WI38 (cell line): ENCODE measurements around the gene ANTXR1.

Experiments
- H3K4me3 ChIP-seq: 2 replicates; pipeline ENCODE4 v1.5.1; 2011; ENCODE audit warnings: low read depth, mild to moderate bottlenecking, control low read depth, low read length
- TF ChIP-seq, protein P1 (sequence below): IDR thresholded peaks from 2 replicates; pipeline ENCODE4 v1.5.1; 2012; ENCODE audit warnings: low read depth, mild to moderate bottlenecking, control low read depth, low read length

ANTXR1 gene

DNA sequence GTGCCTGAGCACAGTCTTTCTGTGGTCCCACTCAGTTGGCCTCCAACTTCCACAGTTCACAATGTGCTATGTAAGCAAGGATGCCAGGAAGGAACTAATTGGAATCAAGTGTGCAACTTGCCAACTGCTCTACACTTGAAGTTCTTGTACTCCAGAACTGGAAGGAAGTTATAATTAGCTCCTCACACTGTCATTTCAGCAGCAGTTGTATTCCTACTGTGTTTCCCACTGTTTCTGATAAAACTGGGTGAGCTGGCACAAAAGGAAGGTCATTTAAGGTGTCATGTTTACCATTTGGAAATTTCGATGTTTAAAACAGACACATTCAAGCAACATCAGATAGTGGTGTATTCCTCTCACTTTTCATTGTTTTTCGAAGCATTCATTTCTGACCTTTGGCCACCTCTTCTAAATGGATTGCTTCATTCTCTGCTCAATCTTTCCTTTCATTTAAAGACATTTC lies 84.2 kb downstream of the ANTXR1 start:
- TF ChIP-seq, protein P1, sequence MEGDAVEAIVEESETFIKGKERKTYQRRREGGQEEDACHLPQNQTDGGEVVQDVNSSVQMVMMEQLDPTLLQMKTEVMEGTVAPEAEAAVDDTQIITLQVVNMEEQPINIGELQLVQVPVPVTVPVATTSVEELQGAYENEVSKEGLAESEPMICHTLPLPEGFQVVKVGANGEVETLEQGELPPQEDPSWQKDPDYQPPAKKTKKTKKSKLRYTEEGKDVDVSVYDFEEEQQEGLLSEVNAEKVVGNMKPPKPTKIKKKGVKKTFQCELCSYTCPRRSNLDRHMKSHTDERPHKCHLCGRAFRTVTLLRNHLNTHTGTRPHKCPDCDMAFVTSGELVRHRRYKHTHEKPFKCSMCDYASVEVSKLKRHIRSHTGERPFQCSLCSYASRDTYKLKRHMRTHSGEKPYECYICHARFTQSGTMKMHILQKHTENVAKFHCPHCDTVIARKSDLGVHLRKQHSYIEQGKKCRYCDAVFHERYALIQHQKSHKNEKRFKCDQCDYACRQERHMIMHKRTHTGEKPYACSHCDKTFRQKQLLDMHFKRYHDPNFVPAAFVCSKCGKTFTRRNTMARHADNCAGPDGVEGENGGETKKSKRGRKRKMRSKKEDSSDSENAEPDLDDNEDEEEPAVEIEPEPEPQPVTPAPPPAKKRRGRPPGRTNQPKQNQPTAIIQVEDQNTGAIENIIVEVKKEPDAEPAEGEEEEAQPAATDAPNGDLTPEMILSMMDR = no peak
- no peak overlapping the region for H3K4me3 ChIP-seq

DNA sequence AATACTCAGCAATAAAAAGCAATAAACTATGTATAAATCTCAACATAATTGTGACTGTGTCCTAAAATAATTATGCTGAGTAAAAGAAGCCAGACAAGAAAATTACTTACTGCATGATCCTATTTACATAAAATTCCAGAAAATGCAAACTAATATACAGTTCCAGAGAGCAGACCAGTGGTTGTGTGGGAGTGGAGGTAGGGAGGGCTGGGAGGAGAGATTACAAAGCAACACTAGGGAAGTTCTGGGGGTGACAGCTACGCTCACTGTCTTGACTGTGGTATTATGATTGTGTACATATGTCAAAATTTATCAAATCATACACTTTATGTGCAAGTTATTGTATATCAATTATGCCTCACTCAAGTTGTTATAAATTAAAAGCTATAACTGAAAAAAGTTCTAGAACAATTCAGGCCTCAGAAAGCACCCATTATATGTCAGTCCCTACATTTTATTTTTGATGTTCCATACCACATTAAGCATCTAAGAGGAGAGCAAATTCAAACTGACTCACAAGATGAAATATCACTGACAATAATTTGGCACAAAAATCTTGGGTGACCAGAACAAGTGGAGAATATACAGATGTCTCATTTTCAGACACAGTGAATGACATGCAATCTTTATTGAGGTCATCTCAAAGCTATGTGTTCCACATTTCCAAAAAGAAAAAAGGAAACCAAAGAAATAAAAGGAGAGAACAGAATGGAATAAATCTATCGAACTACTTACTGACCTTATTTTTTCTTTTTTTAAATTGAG lies 85.1 kb downstream of the ANTXR1 start:
- H3K4me3 ChIP-seq = no peak overlapping the region
- TF ChIP-seq, protein P1 = no peak

- TF ChIP-seq, protein P1 = no peak
These were observed 86.6 kb downstream of the ANTXR1 start for GRCh38 chr2:69099541-69099940.

GRCh38 chr2:69100220-69100723 lies 87.3 kb downstream of the ANTXR1 start:
- TF ChIP-seq, protein P1 = no peak
- no peak overlapping the region for H3K4me3 ChIP-seq

More at GRCh38 chr2:69099541-69099940, 86.6 kb downstream of the ANTXR1 start:
- H3K4me3 ChIP-seq = no peak overlapping the region

GRCh38 chr2:69102041-69102593 lies 89.1 kb downstream of the ANTXR1 start:
- H3K4me3 ChIP-seq = no peak overlapping the region
- TF ChIP-seq, protein P1 = no peak

DNA sequence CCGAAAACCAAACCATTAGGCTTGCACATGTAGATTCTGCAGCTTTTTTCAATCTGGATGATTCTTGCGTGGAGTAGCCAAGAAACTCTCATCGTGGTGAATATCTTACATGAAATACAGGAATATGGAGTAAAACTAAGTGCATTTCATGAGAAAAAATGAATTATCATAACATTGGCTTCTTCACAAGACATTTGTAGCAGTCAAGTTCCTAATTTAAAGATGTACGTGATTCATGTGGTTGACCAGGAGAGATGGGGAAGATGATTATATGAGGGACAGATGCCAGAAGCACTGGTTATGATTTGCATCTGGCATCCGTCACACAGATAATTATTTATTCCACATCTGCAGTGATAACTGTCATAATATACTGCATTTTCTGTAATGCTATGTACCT lies 90.4 kb downstream of the ANTXR1 start:
- H3K4me3 ChIP-seq = no peak overlapping the region
- TF ChIP-seq, protein P1 = no peak

DNA sequence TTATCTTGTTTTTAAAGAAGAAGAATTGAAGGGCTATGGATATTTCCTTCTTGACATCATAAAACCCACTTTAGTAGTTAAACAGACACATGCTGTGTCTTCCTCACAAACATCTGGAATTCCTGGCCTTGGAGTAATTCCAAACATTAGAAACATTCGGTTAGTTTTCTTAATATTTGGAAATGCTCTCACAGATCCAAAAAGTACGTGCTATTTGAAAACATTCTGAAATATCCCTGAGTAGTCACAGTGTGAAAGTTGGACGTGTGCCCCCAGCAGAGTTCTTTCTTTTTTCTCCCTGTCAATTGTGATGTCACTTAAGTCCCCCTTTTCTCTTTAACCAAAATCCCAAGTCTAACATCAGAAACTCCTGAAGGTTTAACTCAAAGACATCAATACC lies 91.3 kb downstream of the ANTXR1 start:
- TF ChIP-seq, protein P1 = no peak
- H3K4me3 ChIP-seq = no peak overlapping the region
